GM18909 (cell line): ENCODE results near the gene HIVEP3.
"Not testable (repeated sequence)": the region's sequence is repeated elsewhere in the genome, so short reads cannot be mapped to it uniquely, and the experiment has no call there.

ENCODE experiments used
- ATAC-seq: cut with Tn5 transposase; IDR thresholded peaks from one replicate; pipeline ENCODE4 v1.9.1; 2021; ENCODE audit warnings: mild to moderate bottlenecking; ENCODE audit not compliant: unreplicated experiment, poor library complexity

Gene HIVEP3

GRCh38 chr1:41560931-41561330 is 357.8 kb downstream of the HIVEP3 start:
- no peak for ATAC-seq

- no peak for ATAC-seq
Measured at GRCh38 chr1:41560496-41560895, 358.2 kb downstream of the HIVEP3 start.

- no peak for ATAC-seq
Measured at GRCh38 chr1:41559331-41559730, 359.4 kb downstream of the HIVEP3 start.

- no peak for ATAC-seq
Measured at GRCh38 chr1:41558761-41559171, 360.0 kb downstream of the HIVEP3 start.

GRCh38 chr1:41557751-41558455 is 360.8 kb downstream of the HIVEP3 start:
- no peak for ATAC-seq

GRCh38 chr1:41554746-41555145 is 364.0 kb downstream of the HIVEP3 start:
- ATAC-seq = not testable (repeated sequence)

- ATAC-seq = no peak
Measured at GRCh38 chr1:41547781-41548560, 370.8 kb downstream of the HIVEP3 start.

- no peak for ATAC-seq
Measured at GRCh38 chr1:41547336-41547735, 371.4 kb downstream of the HIVEP3 start.

GRCh38 chr1:41546833-41547135 is 371.9 kb downstream of the HIVEP3 start:
- no peak for ATAC-seq

- ATAC-seq = no peak
Measured at GRCh38 chr1:41545996-41546832, 372.5 kb downstream of the HIVEP3 start.

- no peak for ATAC-seq
Measured at GRCh38 chr1:41542196-41542930, 376.4 kb downstream of the HIVEP3 start.

- no peak for ATAC-seq
Measured at GRCh38 chr1:41541592-41541952, 377.1 kb downstream of the HIVEP3 start.

- no peak for ATAC-seq
Measured at GRCh38 chr1:41540886-41541591, 377.7 kb downstream of the HIVEP3 start.

- ATAC-seq = no peak
Measured at GRCh38 chr1:41539999-41540398, 378.7 kb downstream of the HIVEP3 start.

GRCh38 chr1:41539418-41539805 is 379.3 kb downstream of the HIVEP3 start:
- ATAC-seq = no peak

- no peak for ATAC-seq
Measured at GRCh38 chr1:41538741-41539417, 379.8 kb downstream of the HIVEP3 start.

GRCh38 chr1:41537788-41538351 is 380.9 kb downstream of the HIVEP3 start:
- ATAC-seq = no peak

GRCh38 chr1:41537251-41537650 is 381.5 kb downstream of the HIVEP3 start:
- ATAC-seq = no peak

GRCh38 chr1:41536361-41536802 is 382.3 kb downstream of the HIVEP3 start:
- ATAC-seq = no peak
